GM23338 (cell line): ENCODE results near the gene METTL26. TPM values are rescaled to one million over a fixed set of nuclear protein-coding genes. Genes with fewer than 3 reads are reported as not detected.

ENCODE experiments used
- ATAC-seq: fragments of 200-7000 bp; cut with Tn5 transposase; 3 replicates; pipeline ENCODE4 v1.9.1; 2020
- DNase-seq: peaks from one replicate; pipeline ENCODE4 v3.0.0-alpha.2; 2015; ENCODE audit warnings: low spot score
- H2AFZ ChIP-seq: fragments of 200-600 bp; sonication (generic); 2 replicates; pipeline ENCODE4 v1.8.0; 2016; ENCODE audit warnings: antibody characterized with exemption, mild to moderate bottlenecking, moderate library complexity
- H3F3A ChIP-seq: fragments of 200-600 bp; sonication (generic); replicated peaks from 2 replicates; pipeline ENCODE4 v1.8.0; 2017; ENCODE audit warnings: antibody characterized with exemption, mixed run types, low read depth
- H3K27ac ChIP-seq: fragments of 200-600 bp; sonication (generic); 2 replicates; pipeline ENCODE4 v1.6.1; 2016; ENCODE audit warnings: low read depth
- H3K27me3 ChIP-seq: fragments of 200-600 bp; sonication (generic); 2 replicates; pipeline ENCODE4 v1.8.0; 2016; ENCODE audit warnings: mild to moderate bottlenecking, mixed run types, moderate library complexity; ENCODE audit not compliant: insufficient read depth
- H3K36me3 ChIP-seq: fragments of 200-600 bp; sonication (generic); 2 replicates; pipeline ENCODE4 v1.8.0; 2016; ENCODE audit warnings: mild to moderate bottlenecking; ENCODE audit not compliant: insufficient read depth
- H3K4me1 ChIP-seq: fragments of 200-600 bp; sonication (generic); 2 replicates; pipeline ENCODE4 v1.8.0; 2016; ENCODE audit warnings: mild to moderate bottlenecking, moderate library complexity; ENCODE audit not compliant: insufficient read depth
- H3K4me2 ChIP-seq: fragments of 200-600 bp; sonication (generic); 2 replicates; pipeline ENCODE4 v1.7.1; 2017; ENCODE audit warnings: mixed run types
- H3K4me3 ChIP-seq: fragments of 200-600 bp; sonication (generic); 2 replicates; pipeline ENCODE4 v1.6.1; 2016; ENCODE audit warnings: mixed run types
- H3K79me2 ChIP-seq: fragments of 200-600 bp; sonication (generic); replicated peaks from 2 replicates; pipeline ENCODE4 v1.8.0; 2017; ENCODE audit warnings: mild to moderate bottlenecking; ENCODE audit not compliant: insufficient read depth
- H3K9me2 ChIP-seq: fragments of 200-600 bp; sonication (generic); 2 replicates; pipeline ENCODE4 v1.8.0; 2017; ENCODE audit not compliant: insufficient read depth
- H4K20me1 ChIP-seq: fragments of 200-600 bp; sonication (generic); replicated peaks from 2 replicates; pipeline ENCODE4 v1.8.0; 2017; ENCODE audit warnings: mild to moderate bottlenecking; ENCODE audit not compliant: insufficient read depth
- H3K27ac Mint-ChIP-seq: 2 replicates; pipeline ENCODE4 v1.8.0; 2020; ENCODE audit warnings: inconsistent platforms, mild to moderate bottlenecking, moderate library complexity, mixed read lengths
- H3K27me3 Mint-ChIP-seq: 3 replicates; pipeline ENCODE4 v1.8.0; 2022; ENCODE audit warnings: low read depth, mild to moderate bottlenecking, moderate library complexity, mixed read lengths, inconsistent platforms; ENCODE audit not compliant: insufficient read depth, poor library complexity
- H3K36me3 Mint-ChIP-seq: 3 replicates; pipeline ENCODE4 v1.8.0; 2021; ENCODE audit warnings: low read depth, mild to moderate bottlenecking, inconsistent platforms, moderate library complexity, mixed read lengths
- H3K4me1 Mint-ChIP-seq: 3 replicates; pipeline ENCODE4 v1.8.0; 2020; ENCODE audit warnings: mild to moderate bottlenecking, inconsistent platforms, mixed read lengths
- H3K4me3 Mint-ChIP-seq: 3 replicates; pipeline ENCODE4 v1.8.0; 2021; ENCODE audit warnings: moderate library complexity, mild to moderate bottlenecking, inconsistent platforms, mixed read lengths
- H3K9me3 Mint-ChIP-seq: 3 replicates; pipeline ENCODE4 v1.8.0; 2020; ENCODE audit warnings: moderate library complexity, mild to moderate bottlenecking, inconsistent platforms, mixed read lengths
- CTCF ChIP-seq, 2 experiments: fragments of 200-600 bp in 1 of 2; sonication (generic) in 1 of 2; conservative IDR thresholded peaks; 2 replicates each; pipeline versions ENCODE4 v1.5.1 to v1.6.1; 2016 to 2017; ENCODE audit warnings: antibody characterized with exemption in 2 of 2, low read depth in 2 of 2, mild to moderate bottlenecking in 2 of 2, moderate library complexity in 1 of 2
- EZH2phosphoT487 ChIP-seq: fragments of 200-600 bp; sonication (generic); IDR thresholded peaks from one replicate; pipeline ENCODE4 v1.8.1; 2018; ENCODE audit warnings: antibody characterized with exemption; ENCODE audit not compliant: unreplicated experiment
- POLR2AphosphoS5 ChIP-seq: IDR thresholded peaks from 2 replicates; pipeline ENCODE4 v1.6.1; 2016; ENCODE audit warnings: antibody characterized with exemption, low read depth
- ZNF114 ChIP-seq: fragments of 250-450 bp; sonication (Bioruptor Pico); IDR thresholded peaks from 2 replicates; pipeline ENCODE4 v1.5.0; 2020; ENCODE audit warnings: mild to moderate bottlenecking, moderate library complexity
- polyA plus RNA-seq: library from polyadenylated mRNA; unstranded; fragments of >200 nt; fragmentation: Nextera tagmentation; extraction: Ambion mirVana; gene quantifications from 2 replicates; pipeline ENCODE4 v1.2.1, GENCODE V29; 2016
- total RNA-seq: library from RNA; depleted of rRNA; stranded (reverse); fragments of >200 nt; shearing (Covaris generic); gene quantifications from 2 replicates; pipeline ENCODE4 v1.2.3, GENCODE V29; 2014
- TF ChIP-seq, protein P1 (sequence below): IDR thresholded peaks from one replicate; pipeline ENCODE4 v1.6.1; 2018; ENCODE audit warnings: antibody characterized with exemption; ENCODE audit not compliant: unreplicated experiment
- TF ChIP-seq, protein P2 (sequence below): fragments of 250-450 bp; sonication (Bioruptor Pico); IDR thresholded peaks from 2 replicates; pipeline ENCODE4 v1.5.0; 2020; ENCODE audit warnings: mild to moderate bottlenecking, moderate library complexity

Gene METTL26
- total and polyA plus RNA-seq, 2 experiments from 2014 or later, result 153 to 223 TPM

DNA sequence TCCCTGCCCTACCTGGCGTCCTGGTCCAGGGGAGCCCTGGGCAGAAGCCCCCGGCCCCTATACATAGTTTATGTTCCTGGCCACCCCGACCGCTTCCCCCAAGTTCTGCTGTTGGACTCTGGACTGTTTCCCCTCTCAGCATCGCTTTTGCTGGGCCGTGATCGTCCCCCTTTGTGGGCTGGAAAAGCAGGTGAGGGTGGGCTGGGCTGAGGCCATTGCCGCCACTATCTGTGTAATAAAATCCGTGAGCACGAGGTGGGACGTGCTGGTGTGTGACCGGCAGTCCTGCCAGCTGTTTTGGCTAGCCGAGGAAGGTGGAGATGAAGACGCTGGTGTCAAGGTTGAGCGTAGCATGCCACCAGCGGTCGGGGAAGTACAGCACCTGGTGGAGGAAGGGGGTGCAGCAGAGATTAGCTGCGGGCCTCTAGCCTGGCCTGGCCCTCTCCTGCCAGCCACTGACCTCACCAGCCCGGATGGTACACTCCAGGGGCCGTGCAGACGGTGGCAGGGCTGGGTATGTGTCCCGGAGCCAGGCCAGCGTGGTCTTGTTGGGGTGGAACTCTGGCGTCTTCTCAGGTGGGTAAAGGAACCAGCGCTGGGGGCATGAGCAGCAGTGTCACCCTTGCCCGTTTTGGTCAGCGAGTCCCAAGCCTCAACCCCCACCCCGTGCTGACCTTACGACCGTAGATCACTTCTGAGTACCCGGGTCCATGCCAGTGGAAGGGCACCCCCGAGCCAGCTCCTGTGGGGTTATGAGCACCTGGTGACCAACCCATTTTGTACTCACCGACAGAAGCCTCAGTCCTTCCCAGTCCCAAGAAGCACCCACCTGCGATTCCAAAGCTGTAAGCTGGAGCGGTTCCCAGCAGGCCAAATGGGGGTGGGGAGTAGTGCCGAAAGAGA lies 46.6 kb upstream of the METTL26 start:
- Histone ChIP-seq H3K4me1 (peaks cover 5% of the 10 kb centered on the region; the same call in 1 of the 2 replicates), H3F3A (peaks cover 24% of the 10 kb centered on the region), H3K9me2 (no peaks in the 10 kb centered on the region), H3K27me3 (no peaks in the 10 kb centered on the region), H3K27ac (no peak overlapping the region), H2AFZ (no peak overlapping the region), H3K36me3 (no peaks in the 10 kb centered on the region; the same call in 1 of the 2 replicates), H3K79me2 (peaks cover 9% of the 10 kb centered on the region; the same call in 1 of the 2 replicates), H3K4me2 (peak overlapping the region; percentile 84), H3K4me3 (peak overlapping the region; percentile 72), H4K20me1 (peaks cover 14% of the 10 kb centered on the region; the same call in 1 of the 2 replicates)
- H3K36me3 Mint-ChIP-seq, result peaks cover 34% of the 10 kb centered on the region
- H3K9me3 Mint-ChIP-seq, result no peaks in the 10 kb centered on the region; the same call in 1 of the 3 replicates
- TF ChIP-seq, protein P1, sequence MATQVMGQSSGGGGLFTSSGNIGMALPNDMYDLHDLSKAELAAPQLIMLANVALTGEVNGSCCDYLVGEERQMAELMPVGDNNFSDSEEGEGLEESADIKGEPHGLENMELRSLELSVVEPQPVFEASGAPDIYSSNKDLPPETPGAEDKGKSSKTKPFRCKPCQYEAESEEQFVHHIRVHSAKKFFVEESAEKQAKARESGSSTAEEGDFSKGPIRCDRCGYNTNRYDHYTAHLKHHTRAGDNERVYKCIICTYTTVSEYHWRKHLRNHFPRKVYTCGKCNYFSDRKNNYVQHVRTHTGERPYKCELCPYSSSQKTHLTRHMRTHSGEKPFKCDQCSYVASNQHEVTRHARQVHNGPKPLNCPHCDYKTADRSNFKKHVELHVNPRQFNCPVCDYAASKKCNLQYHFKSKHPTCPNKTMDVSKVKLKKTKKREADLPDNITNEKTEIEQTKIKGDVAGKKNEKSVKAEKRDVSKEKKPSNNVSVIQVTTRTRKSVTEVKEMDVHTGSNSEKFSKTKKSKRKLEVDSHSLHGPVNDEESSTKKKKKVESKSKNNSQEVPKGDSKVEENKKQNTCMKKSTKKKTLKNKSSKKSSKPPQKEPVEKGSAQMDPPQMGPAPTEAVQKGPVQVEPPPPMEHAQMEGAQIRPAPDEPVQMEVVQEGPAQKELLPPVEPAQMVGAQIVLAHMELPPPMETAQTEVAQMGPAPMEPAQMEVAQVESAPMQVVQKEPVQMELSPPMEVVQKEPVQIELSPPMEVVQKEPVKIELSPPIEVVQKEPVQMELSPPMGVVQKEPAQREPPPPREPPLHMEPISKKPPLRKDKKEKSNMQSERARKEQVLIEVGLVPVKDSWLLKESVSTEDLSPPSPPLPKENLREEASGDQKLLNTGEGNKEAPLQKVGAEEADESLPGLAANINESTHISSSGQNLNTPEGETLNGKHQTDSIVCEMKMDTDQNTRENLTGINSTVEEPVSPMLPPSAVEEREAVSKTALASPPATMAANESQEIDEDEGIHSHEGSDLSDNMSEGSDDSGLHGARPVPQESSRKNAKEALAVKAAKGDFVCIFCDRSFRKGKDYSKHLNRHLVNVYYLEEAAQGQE, result no peak
- H3K4me3 Mint-ChIP-seq, result peak overlapping the region; percentile 84
- peaks cover 23% of the 10 kb centered on the region for H3K27me3 Mint-ChIP-seq
- DNase-seq, result no peak
- H3K27ac Mint-ChIP-seq, result no peak overlapping the region
- ATAC-seq, result no peak
- H3K4me1 Mint-ChIP-seq, result peaks cover 20% of the 10 kb centered on the region

DNA sequence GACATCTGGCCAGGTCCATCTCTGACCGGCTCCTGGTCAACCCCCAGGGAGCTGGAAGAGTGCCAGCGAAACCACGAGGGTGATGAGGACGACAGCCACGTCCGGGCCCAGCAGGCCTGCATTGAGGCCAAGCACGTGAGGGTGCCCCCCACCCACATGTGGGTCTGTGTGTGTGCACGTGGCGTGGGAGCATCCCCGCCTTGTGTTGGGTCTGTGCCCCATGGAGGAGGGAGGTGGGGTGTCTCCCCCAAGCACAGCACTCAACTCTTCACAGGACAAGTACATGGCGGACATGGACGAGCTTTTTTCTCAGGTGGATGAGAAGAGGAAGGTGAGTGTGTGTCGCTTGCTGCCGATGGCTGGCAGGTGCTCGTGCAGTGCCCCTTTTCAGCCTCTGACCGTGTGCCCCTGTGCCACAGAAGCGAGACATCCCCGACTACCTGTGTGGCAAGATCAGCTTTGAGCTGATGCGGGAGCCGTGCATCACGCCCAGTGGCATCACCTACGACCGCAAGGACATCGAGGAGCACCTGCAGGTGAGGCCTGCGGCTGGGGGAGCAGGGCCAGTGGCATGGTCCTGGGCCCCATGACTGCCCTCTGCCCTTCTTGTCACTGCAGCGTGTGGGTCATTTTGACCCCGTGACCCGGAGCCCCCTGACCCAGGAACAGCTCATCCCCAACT lies 45.8 kb upstream of the METTL26 start:
- H3K79me2 ChIP-seq, result peaks cover 9% of the 10 kb centered on the region; the same call in 1 of the 2 replicates
- H3K4me3 ChIP-seq, result peak overlapping the region; percentile 71; the same call in 1 of the 2 replicates
- peaks cover 14% of the 10 kb centered on the region; the same call in 1 of the 2 replicates for H4K20me1 ChIP-seq
- peaks cover 13% of the 10 kb centered on the region; the same call in 1 of the 2 replicates for H3K4me1 ChIP-seq
- no peak overlapping the region for H3K27ac ChIP-seq
- Mint-ChIP-seq H3K9me3 (no peaks in the 10 kb centered on the region; the same call in 1 of the 3 replicates), H3K27ac (no peak overlapping the region), H3K4me1 (peaks cover 23% of the 10 kb centered on the region), H3K27me3 (peaks cover 23% of the 10 kb centered on the region), H3K36me3 (peaks cover 31% of the 10 kb centered on the region), H3K4me3 (peak overlapping the region; percentile 84)
- no peaks in the 10 kb centered on the region; the same call in 1 of the 2 replicates for H3K36me3 ChIP-seq
- no peaks in the 10 kb centered on the region for H3K9me2 ChIP-seq
- no peaks in the 10 kb centered on the region for H3K27me3 ChIP-seq
- peaks cover 24% of the 10 kb centered on the region for H3F3A ChIP-seq
- ATAC-seq (no peak), DNase-seq (no peak)
- H3K4me2 ChIP-seq, result peak overlapping the region; percentile 86
- H2AFZ ChIP-seq, result no peak overlapping the region
- TF ChIP-seq ZNF114 (CRISPR knock-in tag) (no peak), EZH2phosphoT487 (no peak), CTCF (conservative IDR thresholded peaks at IDR 0.05; ENCODE audit: low read depth in 2 of 2) (no peak), POLR2AphosphoS5 (peak; percentile 3; the same call in 1 of the 2 replicates)
- TF ChIP-seq, protein P2, sequence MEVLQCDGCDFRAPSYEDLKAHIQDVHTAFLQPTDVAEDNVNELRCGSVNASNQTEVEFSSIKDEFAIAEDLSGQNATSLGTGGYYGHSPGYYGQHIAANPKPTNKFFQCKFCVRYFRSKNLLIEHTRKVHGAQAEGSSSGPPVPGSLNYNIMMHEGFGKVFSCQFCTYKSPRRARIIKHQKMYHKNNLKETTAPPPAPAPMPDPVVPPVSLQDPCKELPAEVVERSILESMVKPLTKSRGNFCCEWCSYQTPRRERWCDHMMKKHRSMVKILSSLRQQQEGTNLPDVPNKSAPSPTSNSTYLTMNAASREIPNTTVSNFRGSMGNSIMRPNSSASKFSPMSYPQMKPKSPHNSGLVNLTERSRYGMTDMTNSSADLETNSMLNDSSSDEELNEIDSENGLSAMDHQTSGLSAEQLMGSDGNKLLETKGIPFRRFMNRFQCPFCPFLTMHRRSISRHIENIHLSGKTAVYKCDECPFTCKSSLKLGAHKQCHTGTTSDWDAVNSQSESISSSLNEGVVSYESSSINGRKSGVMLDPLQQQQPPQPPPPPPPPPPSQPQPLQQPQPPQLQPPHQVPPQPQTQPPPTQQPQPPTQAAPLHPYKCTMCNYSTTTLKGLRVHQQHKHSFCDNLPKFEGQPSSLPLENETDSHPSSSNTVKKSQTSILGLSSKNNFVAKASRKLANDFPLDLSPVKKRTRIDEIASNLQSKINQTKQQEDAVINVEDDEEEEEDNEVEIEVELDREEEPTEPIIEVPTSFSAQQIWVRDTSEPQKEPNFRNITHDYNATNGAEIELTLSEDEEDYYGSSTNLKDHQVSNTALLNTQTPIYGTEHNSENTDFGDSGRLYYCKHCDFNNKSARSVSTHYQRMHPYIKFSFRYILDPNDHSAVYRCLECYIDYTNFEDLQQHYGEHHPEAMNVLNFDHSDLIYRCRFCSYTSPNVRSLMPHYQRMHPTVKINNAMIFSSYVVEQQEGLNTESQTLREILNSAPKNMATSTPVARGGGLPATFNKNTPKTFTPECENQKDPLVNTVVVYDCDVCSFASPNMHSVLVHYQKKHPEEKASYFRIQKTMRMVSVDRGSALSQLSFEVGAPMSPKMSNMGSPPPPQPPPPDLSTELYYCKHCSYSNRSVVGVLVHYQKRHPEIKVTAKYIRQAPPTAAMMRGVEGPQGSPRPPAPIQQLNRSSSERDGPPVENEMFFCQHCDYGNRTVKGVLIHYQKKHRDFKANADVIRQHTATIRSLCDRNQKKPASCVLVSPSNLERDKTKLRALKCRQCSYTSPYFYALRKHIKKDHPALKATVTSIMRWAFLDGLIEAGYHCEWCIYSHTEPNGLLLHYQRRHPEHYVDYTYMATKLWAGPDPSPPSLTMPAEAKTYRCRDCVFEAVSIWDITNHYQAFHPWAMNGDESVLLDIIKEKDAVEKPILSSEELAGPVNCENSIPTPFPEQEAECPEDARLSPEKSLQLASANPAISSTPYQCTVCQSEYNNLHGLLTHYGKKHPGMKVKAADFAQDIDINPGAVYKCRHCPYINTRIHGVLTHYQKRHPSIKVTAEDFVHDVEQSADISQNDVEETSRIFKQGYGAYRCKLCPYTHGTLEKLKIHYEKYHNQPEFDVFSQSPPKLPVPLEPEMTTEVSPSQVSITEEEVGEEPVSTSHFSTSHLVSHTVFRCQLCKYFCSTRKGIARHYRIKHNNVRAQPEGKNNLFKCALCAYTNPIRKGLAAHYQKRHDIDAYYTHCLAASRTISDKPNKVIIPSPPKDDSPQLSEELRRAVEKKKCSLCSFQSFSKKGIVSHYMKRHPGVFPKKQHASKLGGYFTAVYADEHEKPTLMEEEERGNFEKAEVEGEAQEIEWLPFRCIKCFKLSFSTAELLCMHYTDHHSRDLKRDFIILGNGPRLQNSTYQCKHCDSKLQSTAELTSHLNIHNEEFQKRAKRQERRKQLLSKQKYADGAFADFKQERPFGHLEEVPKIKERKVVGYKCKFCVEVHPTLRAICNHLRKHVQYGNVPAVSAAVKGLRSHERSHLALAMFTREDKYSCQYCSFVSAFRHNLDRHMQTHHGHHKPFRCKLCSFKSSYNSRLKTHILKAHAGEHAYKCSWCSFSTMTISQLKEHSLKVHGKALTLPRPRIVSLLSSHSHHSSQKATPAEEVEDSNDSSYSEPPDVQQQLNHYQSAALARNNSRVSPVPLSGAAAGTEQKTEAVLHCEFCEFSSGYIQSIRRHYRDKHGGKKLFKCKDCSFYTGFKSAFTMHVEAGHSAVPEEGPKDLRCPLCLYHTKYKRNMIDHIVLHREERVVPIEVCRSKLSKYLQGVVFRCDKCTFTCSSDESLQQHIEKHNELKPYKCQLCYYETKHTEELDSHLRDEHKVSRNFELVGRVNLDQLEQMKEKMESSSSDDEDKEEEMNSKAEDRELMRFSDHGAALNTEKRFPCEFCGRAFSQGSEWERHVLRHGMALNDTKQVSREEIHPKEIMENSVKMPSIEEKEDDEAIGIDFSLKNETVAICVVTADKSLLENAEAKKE, result no peak
